ENCODE results near the gene SHF. TPM values are rescaled to one million over a fixed set of nuclear protein-coding genes. Genes with fewer than 3 reads are reported as not detected.

The SHF gene
- total and polyA plus RNA-seq, 2 donors (not counting 3 experiments of a cell fraction or from before 2014, with no cell fraction given) = 2.8 to 5.2 TPM

DNA sequence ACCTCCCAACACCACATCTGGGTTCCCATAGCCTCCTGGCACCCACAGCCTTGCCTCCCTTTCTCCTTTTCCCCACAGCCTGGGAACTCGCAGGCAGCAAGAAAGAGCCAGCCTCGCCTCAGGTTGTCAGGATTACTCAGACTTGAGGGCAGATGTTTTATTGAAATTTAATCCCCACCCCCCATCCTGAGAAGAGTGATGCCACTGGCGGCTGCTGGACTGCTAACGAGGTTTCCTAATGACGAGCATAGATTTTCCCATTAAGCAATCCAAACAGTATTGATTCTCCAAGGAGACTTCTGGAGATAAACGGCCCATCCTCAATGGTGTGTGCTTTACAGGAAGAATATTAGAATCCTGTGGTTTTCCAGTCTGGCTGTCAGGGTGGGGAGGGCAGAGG lies 13.7 kb downstream of the SHF start:
- Histone ChIP-seq H3K79me2 (ENCODE audit: control insufficient read depth, insufficient read depth, low read length) (no peaks in the 10 kb centered on the region), H3K36me3 (ENCODE audit: control insufficient read depth in 2 of 2, extremely low read depth in 1 of 2, insufficient read depth in 2 of 2, low read length in 2 of 2) (no peaks in the 10 kb centered on the region), H3K27ac (ENCODE audit: insufficient read depth, low read depth, low read length) (no peak overlapping the region), H3K4me1 (ENCODE audit: control insufficient read depth, extremely low read depth, insufficient read depth, low read length) (no peaks in the 10 kb centered on the region), H3K4me3 (replicated peaks in 1 of 3; ENCODE audit: insufficient read depth in 1 of 3, low read depth in 1 of 3, low read length in 3 of 3) (no peak overlapping the region), H3K4me2 (ENCODE audit: insufficient read depth, low read length) (no peak overlapping the region), H3K9me1 (replicated peaks; ENCODE audit: control insufficient read depth, extremely low read depth, insufficient read depth, low read length) (no peaks in the 10 kb centered on the region), H4K20me1 (replicated peaks; ENCODE audit: control insufficient read depth, extremely low read depth, insufficient read depth, low read length) (no peaks in the 10 kb centered on the region), H2AFZ (ENCODE audit: low read depth, low read length) (no peak overlapping the region), H3K9me3 (replicated peaks; ENCODE audit: control insufficient read depth, insufficient read depth, low read length) (no peaks in the 10 kb centered on the region), H3K9ac (replicated peaks; ENCODE audit: extremely low read depth, insufficient read depth, low read length) (no peak overlapping the region), H3K27me3 (ENCODE audit: control insufficient read depth in 2 of 2, insufficient read depth in 2 of 2, low read length in 2 of 2) (no peaks in the 10 kb centered on the region)
- no TSS peak for BruUV-seq (replicated peaks)
- TF ChIP-seq CTCF (IDR thresholded peaks at IDR 0.05; ENCODE audit: extremely low read depth in 1 of 2, insufficient read depth in 1 of 2, low read depth in 1 of 2, low read length in 2 of 2) = no peak
- TF ChIP-seq EZH2 (IDR thresholded peaks at IDR 0.05; ENCODE audit: borderline replicate concordance, low read depth, low read length, severe bottlenecking) = no peak
- no peak for TF ChIP-seq GATA2 (IDR thresholded peaks at IDR 0.05; ENCODE audit: insufficient read depth, insufficient read length, low read depth, low read length)
- no peak for TF ChIP-seq POLR2A (IDR thresholded peaks at IDR 0.05; ENCODE audit: low read depth, low read length)
- no peak for TF ChIP-seq MYC (IDR thresholded peaks at IDR 0.05; ENCODE audit: low read depth, low read length)
- TF ChIP-seq MAX (IDR thresholded peaks at IDR 0.05; ENCODE audit: insufficient read depth, insufficient read length) = no peak
- no peak for TF ChIP-seq JUN (IDR thresholded peaks at IDR 0.05; ENCODE audit: borderline replicate concordance, insufficient read depth, insufficient read length, low read depth)
- CTCF ChIA-PET = interaction anchor here (1.4 kb wide), 1 partner anchor 12 kb away, joined by 3 read pairs; no protein-coding TSS in a partner anchor
- no peak for FAIRE-seq
- POLR2A ChIA-PET = no interaction called here
- DNase-seq (ENCODE audit: low read depth, low spot score) = no peak
- dilution Hi-C loops (cut with MboI; ENCODE audit: extremely low pct_ligation_motif_present, low sequenced_read_pairs) = no loop called here
- intact Hi-C loops (cut with micrococcal nuclease) = no loop called here

Measured in endothelial cell of umbilical vein (primary cell).